ENCODE measurements around the gene FLNC.

The FLNC gene

GRCh38 chr7:128830231-128831177, at the start of gene FLNC:
FLNC (plus strand) TSS chr7:128830406; CDS start chr7:128830638, 232 bp downstream.
- DNase-seq (ENCODE audit: low spot score): peak; percentile 60

GRCh38 chr7:128781126-128781525, 49.1 kb upstream of the FLNC start:
- no peak for DNase-seq (ENCODE audit: low spot score)

DNA sequence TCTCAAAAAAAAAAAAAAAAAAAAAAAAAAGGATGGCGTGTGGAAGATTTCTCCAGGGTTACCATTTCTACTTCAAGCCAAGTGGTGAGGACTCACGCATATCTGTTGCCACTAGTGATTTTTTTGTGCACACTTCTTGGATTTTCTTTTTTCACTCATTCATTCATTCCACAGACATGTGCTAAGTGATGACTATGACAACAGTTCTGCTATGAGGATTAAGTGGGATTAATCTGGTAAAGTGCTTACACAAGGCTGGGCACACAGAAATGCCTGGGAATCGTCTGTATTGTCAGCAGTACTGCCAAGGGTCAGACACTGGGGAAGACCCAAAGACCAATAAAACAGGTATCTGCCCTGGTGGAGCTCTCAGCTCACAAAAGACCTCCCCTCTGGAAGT, 48.4 kb upstream of the FLNC start:
- no peak for DNase-seq (ENCODE audit: low spot score)

DNA sequence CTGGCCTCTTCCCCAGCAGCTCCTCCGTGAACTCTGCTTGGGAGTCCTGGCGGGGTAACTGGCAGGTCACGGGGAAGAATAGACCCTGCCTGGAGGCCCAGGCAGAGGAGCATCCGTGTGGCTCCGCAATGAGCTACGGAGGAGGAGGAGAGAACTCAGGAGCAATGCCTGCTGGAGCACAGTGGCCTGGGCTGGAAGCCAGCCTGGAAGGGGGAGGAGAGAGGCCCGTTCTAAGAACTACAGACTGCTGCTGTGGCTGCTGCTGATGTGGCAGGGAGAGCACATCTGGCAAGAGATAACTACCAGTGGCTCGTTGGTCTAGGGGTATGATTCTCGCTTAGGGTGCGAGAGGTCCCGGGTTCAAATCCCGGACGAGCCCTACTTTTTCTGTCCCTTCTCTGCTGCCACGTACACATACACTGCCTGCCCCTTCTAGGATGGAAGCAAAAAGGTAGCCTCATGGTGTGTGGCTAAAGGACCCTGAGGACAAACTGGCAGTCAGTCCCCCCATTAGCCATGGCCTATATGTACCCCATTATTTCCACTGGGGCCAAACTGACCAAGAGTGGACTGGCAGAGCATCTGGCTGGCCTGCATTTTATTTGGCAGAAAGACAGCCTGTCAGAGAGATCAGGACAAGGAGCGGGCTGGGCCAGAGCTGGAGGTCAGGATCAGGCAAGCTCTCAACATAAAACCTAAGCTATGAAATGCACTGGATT, 46.9 kb upstream of the FLNC start:
- DNase-seq (ENCODE audit: low spot score): peak; percentile 86

DNA sequence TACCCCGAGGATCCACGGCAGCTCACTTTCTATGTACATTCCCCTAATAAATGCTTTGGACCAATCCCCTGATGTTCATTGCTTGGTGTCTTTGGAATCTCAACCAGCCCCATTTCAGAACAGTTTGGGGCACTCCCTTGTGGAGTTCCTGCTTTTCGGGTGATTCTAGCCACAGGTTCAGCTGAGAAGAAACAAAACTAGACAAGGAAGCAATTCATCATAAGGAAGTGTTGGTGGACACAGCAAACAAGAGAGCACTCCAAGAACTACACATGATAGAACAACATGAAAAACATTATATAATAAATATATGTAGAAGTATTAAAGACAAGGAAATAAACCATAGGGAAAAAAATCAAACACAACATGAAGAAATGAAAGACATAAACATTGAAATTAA, 44.5 kb upstream of the FLNC start:
- DNase-seq (ENCODE audit: low spot score): no peak

DNA sequence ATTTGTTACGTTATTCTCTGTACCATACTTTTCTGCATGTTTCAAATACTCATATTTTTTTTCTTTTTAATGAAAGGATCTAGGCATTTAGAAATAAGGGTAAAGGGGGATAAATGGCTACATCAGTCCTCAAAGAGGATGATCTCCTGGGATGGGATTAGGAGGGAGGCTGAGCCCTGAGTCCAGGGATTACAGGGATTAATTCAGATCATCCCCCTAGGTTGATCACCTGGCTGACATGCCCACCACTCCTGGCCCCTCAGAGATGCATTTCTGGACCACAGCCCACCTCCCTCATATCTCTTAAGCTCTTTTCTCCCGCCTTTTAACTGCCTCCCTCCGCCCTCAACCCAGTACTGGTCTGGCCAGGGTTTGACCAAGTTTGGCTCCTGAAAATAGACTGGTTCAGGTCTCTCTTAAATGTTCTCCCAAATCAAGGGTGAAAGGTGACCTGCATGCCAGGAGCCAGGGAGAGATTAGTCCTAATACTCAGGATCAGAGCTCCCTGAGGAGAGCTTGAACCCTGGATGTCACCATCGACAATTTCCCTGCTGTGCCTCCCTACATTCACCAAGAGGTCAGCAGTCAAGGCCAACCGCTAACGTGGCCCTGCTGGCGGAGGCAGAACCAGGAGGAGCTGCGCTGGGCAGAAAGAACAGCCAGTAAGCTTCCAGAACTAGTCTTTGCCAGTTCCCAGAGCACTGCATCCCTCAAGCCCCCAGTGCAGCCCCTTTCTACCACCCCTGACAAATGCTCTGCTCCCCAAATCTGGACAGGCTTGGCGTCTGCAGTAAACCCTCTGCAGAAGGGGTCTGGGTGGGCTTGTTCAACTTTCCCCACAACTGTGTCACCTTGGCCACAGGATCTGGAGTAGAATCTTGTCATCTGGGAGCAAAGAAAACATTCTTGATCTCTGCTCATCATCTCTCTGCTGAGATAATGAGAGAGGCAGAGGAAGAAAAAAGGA, 41.5 kb upstream of the FLNC start:
- DNase-seq (ENCODE audit: low spot score): no peak

- DNase-seq (ENCODE audit: low spot score): peak; percentile 68
Measured at GRCh38 chr7:128790315-128791041, 39.7 kb upstream of the FLNC start.

GRCh38 chr7:128791121-128791971, 38.9 kb upstream of the FLNC start, which contains the start of gene CCDC136:
CCDC136 (plus strand) TSS chr7:128791968; CDS start chr7:128792412, 444 bp downstream.
- peak; percentile 93 for DNase-seq (ENCODE audit: low spot score)

DNA sequence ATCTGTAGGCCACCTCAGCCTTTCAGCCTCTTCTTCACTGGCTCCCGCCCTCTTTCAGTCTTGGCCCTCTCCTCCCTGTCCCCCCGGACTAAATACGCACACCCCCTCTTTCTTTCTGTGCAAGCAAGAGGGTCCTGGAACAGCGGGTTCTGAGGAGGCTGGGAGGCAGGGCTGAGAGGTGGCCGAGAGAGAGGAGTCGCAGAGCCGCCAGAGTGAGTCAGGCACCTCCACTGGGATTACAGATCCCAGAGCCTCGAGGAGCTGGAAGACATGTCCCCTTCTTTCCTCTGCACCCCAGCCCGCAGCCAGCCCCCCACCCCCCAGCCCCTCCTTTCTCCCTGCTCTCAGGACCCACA, 38.3 kb upstream of the FLNC start:
- DNase-seq (ENCODE audit: low spot score): peak; percentile 23

DNA sequence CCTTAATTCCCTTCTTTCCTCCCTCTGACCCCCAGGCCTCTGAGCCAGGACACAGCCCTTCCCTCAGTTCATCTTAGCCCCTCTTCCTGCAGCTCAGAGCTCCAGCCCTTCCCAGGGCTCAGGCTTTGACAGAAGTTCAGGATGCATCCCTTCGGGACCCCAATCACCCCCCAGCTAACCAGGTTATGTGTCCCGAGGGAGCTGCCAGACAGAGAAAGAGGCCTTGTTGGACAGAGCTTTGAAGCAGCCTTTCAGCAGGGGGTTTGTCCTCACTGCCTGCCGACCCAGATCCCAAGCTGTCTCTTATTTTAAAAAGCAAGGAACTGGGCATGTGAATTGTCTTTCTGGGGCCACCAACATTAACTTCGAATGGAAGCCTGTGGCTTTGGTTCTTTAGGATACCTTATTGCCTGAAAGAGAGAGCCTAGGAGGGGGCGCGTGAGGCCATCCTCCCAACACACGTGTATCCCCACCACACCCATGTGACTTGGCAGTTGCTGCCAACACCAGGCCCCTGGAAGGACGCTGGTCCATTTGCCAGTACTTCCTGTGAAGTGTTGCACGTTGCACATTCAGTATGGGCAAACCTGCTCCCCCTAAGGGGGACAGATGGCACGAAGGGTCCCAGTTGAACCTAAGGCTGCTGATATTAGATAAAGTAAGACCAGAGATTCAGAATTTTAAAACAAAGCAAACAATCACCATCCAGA, 37.6 kb upstream of the FLNC start:
- no peak for DNase-seq (ENCODE audit: low spot score)

- no peak for DNase-seq (ENCODE audit: low spot score)
Measured at GRCh38 chr7:128793181-128793547, 37.0 kb upstream of the FLNC start.

DNA sequence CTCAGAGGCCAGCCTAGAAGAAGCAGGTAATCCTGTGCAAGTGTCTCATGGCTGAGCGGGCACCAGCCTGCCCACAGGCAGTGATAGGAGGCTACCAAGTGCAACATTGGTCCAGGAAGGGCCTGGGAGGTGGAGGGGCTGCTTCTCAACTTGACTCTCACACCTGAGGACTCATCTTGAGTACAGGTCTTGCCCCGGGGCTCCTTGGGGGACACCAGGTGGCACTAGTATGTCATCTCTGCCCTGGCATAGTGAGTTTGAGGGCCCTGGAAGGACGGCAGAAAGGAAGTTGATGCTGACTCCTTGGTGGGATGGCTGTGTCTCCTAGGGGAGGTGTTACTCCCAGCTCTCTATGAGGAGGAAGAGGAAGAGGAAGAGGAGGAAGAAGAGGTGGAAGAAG, 36.2 kb upstream of the FLNC start:
- no peak for DNase-seq (ENCODE audit: low spot score)

DNA sequence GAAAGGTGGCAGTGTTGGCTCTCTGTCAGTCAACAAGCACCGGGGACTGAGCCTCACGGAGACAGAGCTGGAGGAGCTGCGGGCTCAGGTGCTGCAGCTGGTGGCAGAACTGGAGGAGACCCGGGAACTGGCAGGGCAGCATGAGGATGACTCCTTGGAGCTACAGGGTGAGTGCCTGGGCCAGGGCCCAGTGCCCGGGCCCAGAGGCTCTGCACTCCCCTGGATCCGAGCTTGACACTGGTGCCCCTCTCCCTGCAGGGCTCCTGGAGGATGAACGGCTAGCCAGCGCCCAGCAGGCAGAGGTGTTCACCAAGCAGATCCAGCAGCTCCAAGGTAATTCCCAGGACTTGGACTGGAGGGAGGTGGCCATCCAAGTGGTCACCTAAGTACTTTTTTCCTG, 35.8 kb upstream of the FLNC start:
- DNase-seq (ENCODE audit: low spot score): no peak

DNA sequence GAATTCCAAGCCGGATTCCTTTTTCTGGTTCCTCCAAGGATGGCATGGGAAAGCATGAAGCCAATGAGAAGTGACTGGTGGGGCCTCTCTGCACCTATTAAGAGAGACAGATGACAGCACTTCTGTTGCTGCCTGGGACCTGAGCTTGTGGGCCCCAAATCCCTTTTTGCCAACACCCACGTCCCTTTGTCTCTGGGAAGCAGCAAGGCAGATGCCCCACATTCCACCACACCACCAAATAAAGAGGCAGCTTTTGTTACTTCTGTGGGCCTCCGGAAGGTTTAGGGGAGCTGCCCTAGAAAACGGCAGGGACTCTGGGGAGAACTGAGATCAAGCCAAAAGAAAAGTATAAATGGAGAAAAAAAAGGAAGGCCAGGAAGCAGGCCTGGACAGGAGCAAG, 35.1 kb upstream of the FLNC start:
- no peak for DNase-seq (ENCODE audit: low spot score)

GRCh38 chr7:128796327-128796726, 33.9 kb upstream of the FLNC start:
- DNase-seq (ENCODE audit: low spot score): no peak

DNA sequence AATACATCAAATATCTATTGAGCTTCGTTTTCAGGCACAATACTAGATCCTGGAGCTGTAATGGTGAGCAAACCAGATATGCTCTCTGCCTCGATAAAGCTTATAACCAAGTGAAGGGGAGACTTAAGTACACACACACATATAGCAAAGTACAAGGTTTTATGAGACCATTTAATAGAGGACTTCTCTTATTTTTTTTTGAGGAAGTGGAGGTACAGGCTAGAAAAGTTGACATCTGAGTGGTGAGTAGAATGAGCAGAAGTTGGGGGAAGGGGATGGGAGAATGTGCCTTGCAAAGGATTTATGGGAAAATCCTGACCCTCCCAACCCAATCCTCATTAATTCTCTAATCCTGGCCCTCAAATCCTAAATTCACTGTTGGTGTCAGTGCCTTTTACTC, 30.8 kb upstream of the FLNC start:
- no peak for DNase-seq (ENCODE audit: low spot score)

DNA sequence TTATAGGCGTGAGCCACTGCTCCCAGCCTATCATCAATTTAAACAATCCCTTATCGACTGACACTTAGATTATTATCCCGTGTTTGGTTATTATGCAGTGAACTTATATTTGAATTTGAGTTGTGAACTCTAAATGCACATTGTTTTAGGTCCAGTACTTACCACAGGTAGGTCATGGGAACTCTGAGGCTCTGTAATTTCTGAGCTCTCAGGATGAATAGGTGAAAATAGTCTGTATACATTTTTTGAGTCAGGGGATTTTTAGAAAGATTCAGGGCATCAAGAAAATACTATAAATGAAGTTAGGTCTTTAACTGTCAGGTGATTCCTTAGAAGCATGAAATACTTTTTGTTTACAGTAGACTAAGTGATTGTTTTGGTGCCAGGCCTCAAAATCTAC, 29.6 kb upstream of the FLNC start:
- no peak for DNase-seq (ENCODE audit: low spot score)

- DNase-seq (ENCODE audit: low spot score): no peak
Measured at GRCh38 chr7:128801003-128801402, 29.2 kb upstream of the FLNC start.

DNA sequence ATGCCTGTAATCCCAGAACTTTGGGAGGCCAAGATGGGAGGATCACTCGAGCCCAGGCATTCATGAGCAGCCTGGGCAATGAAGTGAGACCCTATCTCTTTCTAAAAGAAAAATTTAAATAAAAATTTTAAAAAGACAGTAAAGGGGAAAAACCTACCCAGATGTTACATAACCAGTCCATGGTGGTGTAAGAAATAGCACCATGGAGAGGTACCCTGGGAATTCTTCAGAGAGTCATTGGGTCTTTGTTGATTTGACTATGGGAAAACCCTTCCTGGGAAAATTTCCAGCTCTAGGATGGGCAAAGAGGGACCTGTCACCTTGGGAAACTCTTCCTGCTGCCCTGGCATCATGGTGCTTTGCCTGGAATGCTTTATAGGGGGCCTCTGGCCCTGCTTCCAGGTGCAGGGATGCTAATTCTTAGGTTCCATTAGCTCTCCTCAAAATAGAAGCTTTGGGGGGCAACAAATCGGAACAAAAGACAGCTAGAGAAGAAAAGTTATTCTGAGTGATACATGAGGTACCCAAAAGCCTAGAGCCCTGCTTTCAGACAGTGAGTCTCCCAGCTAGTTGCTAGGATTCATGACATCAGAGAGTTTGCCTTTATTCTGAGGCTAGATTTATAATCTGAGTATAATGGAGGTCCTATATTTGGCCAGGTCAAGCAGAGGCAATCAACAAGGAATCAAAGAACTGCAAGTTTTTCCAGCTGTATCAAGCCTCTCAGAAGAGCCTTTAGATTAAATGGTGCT, 28.4 kb upstream of the FLNC start:
- no peak for DNase-seq (ENCODE audit: low spot score)
